ENCODE results near the gene MT3.

Gene MT3

GRCh38 chr16:56549744-56550385 lies 39.5 kb upstream of the MT3 start:
- H3K36me3 ChIP-seq (ENCODE audit: insufficient read depth, low read length) = no peaks in the 10 kb centered on the region
- no peaks in the 10 kb centered on the region for H3K79me2 ChIP-seq (ENCODE audit: insufficient read depth, low read length)
- H3K4me2 ChIP-seq (ENCODE audit: low read depth, low read length, poor library complexity, severe bottlenecking) = no peak overlapping the region
- H3K27me3 ChIP-seq (ENCODE audit: insufficient read depth, low read length, poor library complexity, severe bottlenecking) = no peaks in the 10 kb centered on the region
- H3F3A ChIP-seq (ENCODE audit: low read depth) = peaks cover 2% of the 10 kb centered on the region; the same call in 1 of the 2 replicates
- H4K20me1 ChIP-seq (ENCODE audit: insufficient read depth, low read length, poor library complexity, severe bottlenecking) = no peaks in the 10 kb centered on the region
- H3K9me3 ChIP-seq (ENCODE audit: insufficient read depth, low read depth, low read length) = no peaks in the 10 kb centered on the region
- no peak overlapping the region for H3K9ac ChIP-seq (ENCODE audit: low read depth, low read length, poor library complexity, severe bottlenecking)
- no peaks in the 10 kb centered on the region for H3K9me2 ChIP-seq (replicated peaks; ENCODE audit: low read depth, low read length)
- TF ChIP-seq CTCF (conservative IDR thresholded peaks at IDR 0.05; ENCODE audit: low read length) = no peak
- no peak for TF ChIP-seq EZH2phosphoT487 (IDR thresholded peaks at IDR 0.05; ENCODE audit: borderline replicate concordance)
- no peak overlapping the region for H3K4me3 ChIP-seq (ENCODE audit: low read length, poor library complexity, severe bottlenecking)
- H2AFZ ChIP-seq (ENCODE audit: low read length) = peak overlapping the region; percentile 37; the same call in 1 of the 2 replicates
- H3K4me1 ChIP-seq (ENCODE audit: insufficient read depth, low read length, poor library complexity, severe bottlenecking) = peaks cover 47% of the 10 kb centered on the region

GRCh38 chr16:56551796-56552738 lies 37.3 kb upstream of the MT3 start:
- Histone ChIP-seq H3K9ac (ENCODE audit: low read depth, low read length, poor library complexity, severe bottlenecking) (peak overlapping the region; percentile 62), H3K4me3 (ENCODE audit: low read length, poor library complexity, severe bottlenecking) (peak overlapping the region; percentile 41), H3K27me3 (ENCODE audit: insufficient read depth, low read length, poor library complexity, severe bottlenecking) (no peaks in the 10 kb centered on the region), H3F3A (ENCODE audit: low read depth) (peaks cover 2% of the 10 kb centered on the region; the same call in 1 of the 2 replicates), H4K20me1 (ENCODE audit: insufficient read depth, low read length, poor library complexity, severe bottlenecking) (no peaks in the 10 kb centered on the region), H3K9me3 (ENCODE audit: insufficient read depth, low read depth, low read length) (no peaks in the 10 kb centered on the region), H2AFZ (ENCODE audit: low read length) (peak overlapping the region; percentile 75), H3K4me1 (ENCODE audit: insufficient read depth, low read length, poor library complexity, severe bottlenecking) (peaks cover 43% of the 10 kb centered on the region), H3K36me3 (ENCODE audit: insufficient read depth, low read length) (no peaks in the 10 kb centered on the region), H3K79me2 (ENCODE audit: insufficient read depth, low read length) (no peaks in the 10 kb centered on the region), H3K4me2 (ENCODE audit: low read depth, low read length, poor library complexity, severe bottlenecking) (peak overlapping the region; percentile 73), H3K9me2 (replicated peaks; ENCODE audit: low read depth, low read length) (no peaks in the 10 kb centered on the region)
- TF ChIP-seq CTCF (conservative IDR thresholded peaks at IDR 0.05; ENCODE audit: low read length) (no peak), EZH2phosphoT487 (IDR thresholded peaks at IDR 0.05; ENCODE audit: borderline replicate concordance) (no peak)

GRCh38 chr16:56554441-56554840 lies 34.9 kb upstream of the MT3 start:
- Histone ChIP-seq H4K20me1 (ENCODE audit: insufficient read depth, low read length, poor library complexity, severe bottlenecking) (no peaks in the 10 kb centered on the region), H3K9ac (ENCODE audit: low read depth, low read length, poor library complexity, severe bottlenecking) (no peak overlapping the region), H3K36me3 (ENCODE audit: insufficient read depth, low read length) (no peaks in the 10 kb centered on the region), H3K9me2 (replicated peaks; ENCODE audit: low read depth, low read length) (no peaks in the 10 kb centered on the region), H3K9me3 (ENCODE audit: insufficient read depth, low read depth, low read length) (no peaks in the 10 kb centered on the region), H3K4me1 (ENCODE audit: insufficient read depth, low read length, poor library complexity, severe bottlenecking) (peaks cover 29% of the 10 kb centered on the region), H2AFZ (ENCODE audit: low read length) (no peak overlapping the region), H3K4me2 (ENCODE audit: low read depth, low read length, poor library complexity, severe bottlenecking) (no peak overlapping the region), H3K4me3 (ENCODE audit: low read length, poor library complexity, severe bottlenecking) (no peak overlapping the region), H3F3A (ENCODE audit: low read depth) (peaks cover 2% of the 10 kb centered on the region; the same call in 1 of the 2 replicates), H3K27me3 (ENCODE audit: insufficient read depth, low read length, poor library complexity, severe bottlenecking) (no peaks in the 10 kb centered on the region), H3K79me2 (ENCODE audit: insufficient read depth, low read length) (no peaks in the 10 kb centered on the region)
- TF ChIP-seq EZH2phosphoT487 (IDR thresholded peaks at IDR 0.05; ENCODE audit: borderline replicate concordance) (no peak), CTCF (conservative IDR thresholded peaks at IDR 0.05; ENCODE audit: low read length) (no peak)
